NCI-H2029 (cell line): Measurements from ENCODE around the gene FOXF2.
A peak's percentile ranks its signal among the peaks of the same experiment; 100 is the strongest.
"Not testable (repeated sequence)": the region's sequence is repeated elsewhere in the genome, so short reads cannot be mapped to it uniquely, and the experiment has no call there.

Experiments
- DNase-seq: peaks from one replicate; lab custom pipeline; 2025; lab: John Stamatoyannopoulos, UW

The FOXF2 gene

GRCh38 chr6:1389369-1390132 is at the start of gene FOXF2:
Gene FOXF2, plus strand, starts transcription at chr6:1389576. Its CDS starts 372 bp downstream, at chr6:1389948.
- no peak for DNase-seq

GRCh38 chr6:1346101-1346500 is 43.3 kb upstream of the FOXF2 start:
- DNase-seq: no peak

- no peak for DNase-seq
These were observed 42.8 kb upstream of the FOXF2 start for GRCh38 chr6:1346558-1347091.

- peak; percentile 76 for DNase-seq
These were observed 42.2 kb upstream of the FOXF2 start for GRCh38 chr6:1347161-1347560.

- peak; percentile 89 for DNase-seq
These were observed 40.7 kb upstream of the FOXF2 start for GRCh38 chr6:1348675-1349074.

- no peak for DNase-seq
These were observed 39.7 kb upstream of the FOXF2 start for GRCh38 chr6:1349655-1350054.

- no peak for DNase-seq
These were observed 37.9 kb upstream of the FOXF2 start for GRCh38 chr6:1351381-1352008.

- DNase-seq: not testable (repeated sequence)
These were observed 34.3 kb upstream of the FOXF2 start for GRCh38 chr6:1355068-1355467.

GRCh38 chr6:1361717-1362116 is 27.7 kb upstream of the FOXF2 start:
- not testable (repeated sequence) for DNase-seq

GRCh38 chr6:1362643-1363042 is 26.7 kb upstream of the FOXF2 start:
- DNase-seq: no peak

GRCh38 chr6:1363298-1363697 is 26.1 kb upstream of the FOXF2 start:
- no peak for DNase-seq

GRCh38 chr6:1363729-1364572 is 25.4 kb upstream of the FOXF2 start:
- no peak for DNase-seq

GRCh38 chr6:1364791-1365190 is 24.6 kb upstream of the FOXF2 start:
- no peak for DNase-seq

GRCh38 chr6:1365686-1366085 is 23.7 kb upstream of the FOXF2 start:
- no peak for DNase-seq

- DNase-seq: no peak
These were observed 21.6 kb upstream of the FOXF2 start for GRCh38 chr6:1367771-1368170.

- DNase-seq: no peak
These were observed 20.4 kb upstream of the FOXF2 start for GRCh38 chr6:1368940-1369339.

GRCh38 chr6:1369695-1370094 is 19.7 kb upstream of the FOXF2 start:
- not testable (repeated sequence) for DNase-seq

- DNase-seq: no peak
These were observed 17.4 kb upstream of the FOXF2 start for GRCh38 chr6:1371933-1372332.

- no peak for DNase-seq
These were observed 16.7 kb upstream of the FOXF2 start for GRCh38 chr6:1372690-1373089.

- DNase-seq: no peak
These were observed 12.7 kb upstream of the FOXF2 start for GRCh38 chr6:1376653-1377052.

GRCh38 chr6:1377526-1377925 is 11.8 kb upstream of the FOXF2 start:
- no peak for DNase-seq
